Measurements from ENCODE around the gene JMJD6.
A peak's percentile ranks its signal among the peaks of the same experiment; 100 is the strongest.

JMJD6 gene

DNA sequence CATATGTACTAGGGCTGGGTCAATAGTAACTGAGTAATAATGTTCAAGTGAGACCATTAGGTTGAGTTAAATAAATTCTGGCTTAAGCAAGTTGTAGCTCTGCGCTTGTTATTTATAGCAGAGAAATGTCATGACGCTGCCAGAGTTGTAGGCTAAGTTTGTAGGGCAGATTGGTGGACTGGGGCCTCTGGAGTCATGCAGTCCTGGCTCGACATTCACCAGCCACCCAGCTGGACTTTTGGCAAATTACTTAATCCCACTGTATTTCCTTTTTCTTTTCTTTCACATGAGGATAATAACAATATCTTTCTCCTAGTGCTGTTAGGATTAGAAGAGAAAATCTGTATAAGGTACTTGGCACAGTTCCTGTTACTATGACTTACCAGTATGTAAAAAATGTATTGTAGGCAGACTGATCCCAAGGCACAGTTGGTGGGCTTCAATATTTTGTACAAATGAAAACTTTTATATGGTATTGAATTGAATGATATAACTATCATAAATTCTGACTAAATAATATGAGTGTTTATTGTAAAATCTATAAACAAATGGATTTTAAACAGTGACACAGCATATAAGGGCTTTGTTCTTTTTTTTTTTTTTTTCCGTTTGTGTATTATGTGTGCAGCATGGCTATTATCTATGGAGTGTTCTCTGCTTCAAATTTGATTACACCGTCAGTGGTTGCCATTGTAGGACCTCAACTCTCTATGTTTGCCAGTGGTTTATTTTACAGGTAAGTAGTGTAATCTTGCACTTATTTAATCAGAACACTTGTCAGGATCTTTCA, 14.1 kb upstream of the JMJD6 start:
- H3K27ac ChIP-seq, result no peak overlapping the region
- TF ChIP-seq, protein P1, sequence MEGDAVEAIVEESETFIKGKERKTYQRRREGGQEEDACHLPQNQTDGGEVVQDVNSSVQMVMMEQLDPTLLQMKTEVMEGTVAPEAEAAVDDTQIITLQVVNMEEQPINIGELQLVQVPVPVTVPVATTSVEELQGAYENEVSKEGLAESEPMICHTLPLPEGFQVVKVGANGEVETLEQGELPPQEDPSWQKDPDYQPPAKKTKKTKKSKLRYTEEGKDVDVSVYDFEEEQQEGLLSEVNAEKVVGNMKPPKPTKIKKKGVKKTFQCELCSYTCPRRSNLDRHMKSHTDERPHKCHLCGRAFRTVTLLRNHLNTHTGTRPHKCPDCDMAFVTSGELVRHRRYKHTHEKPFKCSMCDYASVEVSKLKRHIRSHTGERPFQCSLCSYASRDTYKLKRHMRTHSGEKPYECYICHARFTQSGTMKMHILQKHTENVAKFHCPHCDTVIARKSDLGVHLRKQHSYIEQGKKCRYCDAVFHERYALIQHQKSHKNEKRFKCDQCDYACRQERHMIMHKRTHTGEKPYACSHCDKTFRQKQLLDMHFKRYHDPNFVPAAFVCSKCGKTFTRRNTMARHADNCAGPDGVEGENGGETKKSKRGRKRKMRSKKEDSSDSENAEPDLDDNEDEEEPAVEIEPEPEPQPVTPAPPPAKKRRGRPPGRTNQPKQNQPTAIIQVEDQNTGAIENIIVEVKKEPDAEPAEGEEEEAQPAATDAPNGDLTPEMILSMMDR (conservative IDR thresholded peaks at IDR 0.05), result no peak

DNA sequence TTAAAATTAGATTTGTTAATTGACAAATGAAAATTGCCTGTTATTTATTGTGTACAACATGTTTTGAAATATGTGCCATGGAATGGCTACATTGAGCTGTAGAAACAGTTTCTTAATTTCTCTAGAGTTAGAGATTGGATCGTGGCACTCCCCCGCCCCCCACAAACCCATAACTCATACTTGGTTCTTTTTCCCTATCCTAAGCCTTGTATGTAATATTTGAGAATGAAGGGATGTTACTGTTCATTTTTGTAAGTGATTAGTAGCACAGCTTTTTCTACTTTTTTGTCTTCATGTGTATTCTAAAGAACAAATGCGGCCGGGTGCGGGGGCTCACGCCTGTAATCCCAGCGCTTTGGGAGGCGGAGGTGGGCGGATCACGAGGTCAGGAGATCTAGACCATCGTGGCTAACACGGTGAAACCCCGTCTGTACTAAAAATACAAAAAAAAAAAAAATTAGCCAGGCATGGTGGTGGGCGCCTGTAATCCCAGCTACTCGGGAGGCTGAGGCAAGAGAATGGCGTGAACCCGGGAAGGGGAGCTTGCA, 13.2 kb upstream of the JMJD6 start:
- H3K27ac ChIP-seq, result peak overlapping the region; percentile 100; the same call in 1 of the 2 replicates

DNA sequence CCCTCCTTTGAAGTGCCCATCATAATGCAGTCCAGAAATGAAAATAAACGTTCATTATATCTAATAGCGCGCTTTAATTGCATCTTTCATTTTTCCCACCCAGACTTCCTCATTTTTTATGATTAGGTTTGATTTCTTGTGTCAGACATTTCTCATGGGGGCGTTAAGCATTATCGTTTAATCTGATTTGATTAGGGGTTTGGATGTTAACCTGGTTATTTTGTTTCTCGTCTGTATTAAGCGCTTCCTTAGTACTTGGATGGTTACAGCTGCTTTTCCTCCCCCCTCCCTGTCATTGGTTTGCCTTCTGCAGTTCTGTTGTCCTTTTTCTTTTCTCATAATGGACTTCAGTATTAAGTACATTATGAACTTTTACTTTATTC, 12.1 kb upstream of the JMJD6 start:
- H3K27ac ChIP-seq, result peak overlapping the region; percentile 100
- TF ChIP-seq, protein P1 (conservative IDR thresholded peaks at IDR 0.05), result no peak

GRCh38 chr17:76737676-76738467, 11.5 kb upstream of the JMJD6 start, which contains the start of gene MFSD11:
TSS of gene MFSD11 (plus strand) at chr17:76738119. CDS start at chr17:76738353, 234 bp downstream.
- TF ChIP-seq, protein P1 (conservative IDR thresholded peaks at IDR 0.05), result no peak
- peak within 1 kb of the TSS; percentile 100 for H3K27ac ChIP-seq

GRCh38 chr17:76737082-76737675, 10.8 kb upstream of the JMJD6 start, which contains the start of gene SRSF2:
TSS of gene SRSF2 (minus strand) at chr17:76737331. CDS start at chr17:76737160, 171 bp downstream.
- peak within 1 kb of the TSS; percentile 100 for H3K27ac ChIP-seq
- TF ChIP-seq, protein P1 (conservative IDR thresholded peaks at IDR 0.05), result no peak

DNA sequence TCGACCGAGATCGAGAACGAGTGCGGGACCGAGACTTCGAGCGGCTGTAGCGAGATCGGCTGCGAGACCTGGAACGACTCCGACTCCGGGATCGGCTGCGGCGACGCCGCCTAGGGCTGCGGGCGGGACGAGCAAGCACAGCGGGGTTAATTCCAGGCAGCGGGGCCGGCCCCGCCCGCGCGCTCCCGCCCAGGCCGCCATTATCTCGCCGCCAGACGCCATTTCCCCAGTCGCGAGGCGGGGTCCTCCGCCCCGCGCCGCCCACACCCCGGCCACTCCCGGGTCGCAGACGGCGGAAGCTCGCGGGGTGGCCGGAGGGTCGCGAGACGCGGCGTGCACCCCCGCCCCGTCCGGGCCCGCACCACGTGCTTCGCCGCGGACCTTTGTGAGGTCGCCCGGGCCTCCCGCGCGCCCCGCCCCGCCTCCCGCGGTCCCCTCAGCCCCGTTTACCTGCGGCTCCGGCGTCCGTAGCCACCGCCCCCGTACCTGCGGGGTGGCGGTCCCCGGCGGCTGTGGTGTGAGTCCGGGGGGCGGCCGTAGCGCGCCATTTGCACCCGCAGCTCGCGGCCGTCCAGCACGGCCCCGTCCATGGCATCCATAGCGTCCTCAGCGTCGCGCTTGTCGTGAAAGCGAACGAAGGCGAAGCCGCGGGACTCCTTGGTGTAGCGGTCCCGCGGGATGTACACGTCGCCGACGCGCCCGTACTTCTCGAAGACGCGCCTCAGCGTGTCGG, 10.1 kb upstream of the JMJD6 start:
- peak overlapping the region; percentile 100 for H3K27ac ChIP-seq
- TF ChIP-seq, protein P1 (conservative IDR thresholded peaks at IDR 0.05), result peak; percentile 25

GRCh38 chr17:76735586-76736348, 9.4 kb upstream of the JMJD6 start:
- TF ChIP-seq, protein P1 (conservative IDR thresholded peaks at IDR 0.05), result no peak
- peak overlapping the region; percentile 100 for H3K27ac ChIP-seq

Measured in VCaP (cell line).